Activated CD4-positive, alpha-beta T cell treated with anti-CD3 and anti-CD28 coated beads, Interleukin-2, amount 50 U/mL, for 16 hours (primary cell): Measurements from ENCODE around the gene RPL14.

ENCODE experiments used
- DNase-seq: peaks from one replicate; pipeline ENCODE4 v3.0.0-alpha.2; 2020

The RPL14 gene

DNA sequence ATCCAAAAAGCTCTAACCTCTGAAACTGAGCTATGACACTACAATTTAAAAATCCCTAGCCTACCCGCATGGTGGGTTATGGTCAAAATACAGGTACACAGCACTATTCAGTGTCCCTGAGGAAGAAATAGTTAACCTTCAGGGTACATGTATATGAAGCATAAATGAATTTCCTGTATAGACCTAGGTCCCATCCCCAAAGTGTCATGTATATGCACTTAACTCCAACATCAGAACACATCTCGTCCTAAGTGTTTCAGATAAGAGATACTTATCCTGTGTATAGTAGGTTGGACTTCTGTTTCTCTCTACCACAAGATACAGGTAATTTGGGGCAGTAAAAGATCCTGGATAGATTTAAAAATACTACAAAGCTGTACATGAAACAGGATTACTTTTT, 6.4 kb downstream of the RPL14 start:
- no peak for DNase-seq

DNA sequence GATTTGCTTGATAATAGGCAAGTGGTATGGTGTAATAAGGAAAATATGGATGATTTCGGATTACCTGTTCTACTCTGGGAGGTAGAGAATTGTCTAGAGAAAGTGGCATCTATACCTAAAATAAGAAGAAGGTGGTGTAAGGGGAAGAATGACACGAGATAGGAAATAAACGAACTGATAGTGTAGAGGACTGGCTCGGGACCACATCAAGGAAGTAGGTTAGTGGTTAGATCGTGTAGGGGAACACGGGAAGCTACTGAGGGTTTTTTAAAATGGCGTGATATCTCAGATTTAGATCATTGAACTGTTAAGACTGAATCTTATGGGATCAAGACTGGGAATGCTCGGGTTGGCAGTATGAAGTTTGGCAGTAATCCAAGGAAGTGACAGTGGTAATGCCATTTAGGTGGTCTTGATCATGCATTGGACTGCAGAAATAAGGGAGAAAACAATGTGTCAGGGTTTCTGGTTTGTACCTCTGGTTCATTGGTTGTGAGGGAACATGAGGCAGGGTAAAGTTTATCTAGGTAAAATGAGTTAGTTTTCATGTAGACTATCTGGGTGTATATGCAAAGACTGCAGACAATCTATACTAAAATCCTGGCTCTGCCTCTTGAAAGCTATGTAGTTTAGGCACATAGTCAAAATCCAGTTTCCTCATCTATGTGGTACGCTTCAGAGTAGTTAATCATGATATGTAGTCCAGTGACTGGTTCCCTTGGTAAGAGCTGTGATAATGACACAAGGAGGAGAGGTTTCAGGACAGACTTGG, 7.4 kb downstream of the RPL14 start:
- DNase-seq, result no peak

DNA sequence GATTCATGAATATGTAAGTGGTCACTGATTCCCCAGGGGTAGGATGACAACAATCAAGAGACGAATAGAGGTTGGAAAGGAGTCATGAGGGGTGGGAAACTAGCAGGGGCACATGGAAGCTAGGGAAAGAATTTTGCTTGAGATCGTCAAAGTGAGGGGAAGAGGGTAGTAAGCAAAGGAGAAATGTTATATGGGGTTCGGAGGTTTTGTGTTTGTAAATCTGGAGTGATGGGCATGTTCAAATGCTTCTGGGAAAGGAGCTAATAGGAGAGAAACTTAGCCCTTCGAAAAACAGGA, 7.9 kb downstream of the RPL14 start:
- no peak for DNase-seq

DNA sequence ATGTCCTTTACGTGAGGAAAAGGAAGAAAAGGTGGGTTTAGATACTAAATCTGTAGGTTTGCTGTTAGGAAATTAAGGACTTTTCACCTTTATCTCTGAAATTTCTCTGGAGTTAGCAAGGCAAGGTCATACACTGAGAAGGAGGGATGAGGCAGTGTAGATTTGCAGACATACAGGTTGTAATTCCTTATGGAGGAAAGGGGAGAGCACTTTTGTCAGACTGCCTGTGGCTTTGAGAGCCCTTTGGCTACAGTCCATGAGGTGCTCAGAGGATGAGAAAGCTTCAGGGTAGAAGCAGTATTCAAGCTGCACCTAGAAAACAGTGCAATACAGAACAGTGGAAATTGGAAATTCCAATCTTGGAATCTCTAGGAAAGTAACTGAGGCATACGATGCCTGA, 8.3 kb downstream of the RPL14 start:
- no peak for DNase-seq

DNA sequence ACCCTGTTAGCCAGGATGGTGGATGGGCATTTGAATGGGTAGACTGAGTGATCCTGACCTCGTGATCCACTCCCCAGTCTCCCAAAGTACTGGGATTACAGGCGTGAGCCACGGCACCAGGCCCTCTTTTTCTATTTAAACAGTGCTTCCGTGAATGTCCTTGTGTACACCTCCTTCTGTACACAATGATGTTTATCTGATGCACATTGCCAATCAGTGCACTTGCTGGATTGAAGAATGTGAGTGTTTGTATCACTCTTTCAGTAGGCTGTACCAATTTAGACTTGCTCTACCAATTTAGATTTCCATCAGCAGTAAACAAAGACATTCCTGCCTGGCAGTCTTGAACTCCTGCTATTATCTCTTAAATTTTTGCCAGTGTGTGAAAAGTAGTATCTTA, 10.9 kb downstream of the RPL14 start:
- DNase-seq, result no peak

DNA sequence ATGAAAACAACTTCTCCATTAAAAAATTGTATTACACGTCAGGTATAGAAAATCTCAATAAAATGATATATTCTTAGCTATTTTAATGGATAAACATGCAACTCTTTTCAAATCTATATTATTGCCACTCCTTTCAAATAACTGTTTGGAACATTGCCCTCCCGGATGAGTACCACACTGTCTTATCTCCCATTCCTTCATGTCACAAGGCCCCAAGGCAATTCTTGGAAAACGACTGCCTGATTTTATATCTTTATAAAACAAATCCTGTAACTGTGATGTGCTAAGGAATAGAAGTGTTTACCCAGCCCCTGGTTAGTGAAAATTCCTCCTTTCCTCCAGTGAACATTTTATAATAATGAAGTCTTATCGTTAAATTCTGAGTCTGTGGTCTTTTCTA, 13.6 kb downstream of the RPL14 start:
- DNase-seq, result no peak

DNA sequence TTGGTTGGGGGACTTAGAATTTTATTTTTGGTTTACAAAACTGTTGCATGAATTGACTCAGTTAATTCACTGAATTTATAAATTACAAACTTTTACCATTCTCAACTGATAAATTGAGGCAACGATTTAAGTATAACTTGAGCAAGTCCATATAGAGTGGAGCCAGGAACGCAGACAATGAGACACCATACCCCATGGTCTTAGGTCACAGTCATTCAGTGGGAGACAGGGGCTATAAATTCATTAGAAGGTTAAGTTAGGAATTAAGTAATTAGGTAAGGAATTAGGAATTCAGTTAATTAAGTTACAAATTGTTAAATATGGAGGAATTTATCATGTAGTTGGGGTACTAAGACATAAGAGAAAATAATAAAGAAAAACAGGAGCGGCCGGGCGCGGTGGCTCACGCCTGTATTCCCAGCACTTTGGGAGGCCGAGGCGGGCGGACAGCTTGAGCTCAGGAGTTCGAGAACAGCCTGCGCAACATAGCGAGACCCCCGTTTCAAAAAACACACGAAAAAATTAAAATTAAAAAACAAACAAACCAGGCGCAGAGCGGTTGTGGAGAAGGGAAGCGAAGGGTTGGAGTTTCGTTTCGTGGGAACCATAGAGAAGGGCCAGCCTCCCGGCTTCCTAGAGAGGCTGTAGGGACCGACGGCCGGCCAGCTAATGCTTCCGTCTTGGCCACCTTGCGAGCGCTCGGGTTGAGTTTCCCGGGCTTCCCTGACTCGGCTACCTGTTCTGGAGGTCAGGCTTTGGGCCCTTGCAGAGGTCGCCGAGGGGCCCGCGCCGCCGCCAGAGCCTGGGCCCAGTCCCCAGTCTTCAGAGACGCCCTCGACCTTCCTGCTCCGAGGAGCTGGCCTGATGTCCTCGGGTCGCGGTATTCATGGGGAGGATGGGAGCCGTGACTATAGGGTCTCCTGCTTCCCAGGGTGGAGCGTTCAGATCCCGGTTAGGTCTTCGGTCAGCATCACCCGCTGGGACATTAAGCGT, 19.6 kb downstream of the RPL14 start, which contains the start of gene ZNF619:
TSS of gene ZNF619 (plus strand) at position 645 of the 993 bp plus-strand sequence. CDS start 858 bp downstream, outside the sequence.
- peak; percentile 55 for DNase-seq

DNA sequence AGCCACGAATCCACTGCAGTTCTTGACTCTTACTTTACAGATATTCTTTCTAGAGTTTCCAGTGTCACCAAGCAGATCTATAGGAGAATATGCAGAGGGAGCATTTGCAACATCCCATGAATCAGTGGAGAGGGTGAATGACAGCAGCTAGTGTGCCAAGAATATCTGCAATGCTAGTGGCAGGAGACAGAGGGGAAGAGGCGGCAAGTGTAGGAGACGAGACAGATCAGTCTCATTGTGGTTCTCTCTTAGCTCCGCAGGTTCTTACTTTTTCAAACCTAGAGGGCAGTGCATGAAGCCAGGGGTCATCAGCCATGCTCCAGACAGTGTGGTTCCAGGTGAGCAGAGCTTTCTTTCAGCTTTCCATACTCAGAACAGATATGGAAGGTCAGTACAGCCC, 20.5 kb downstream of the RPL14 start:
- DNase-seq, result no peak

DNA sequence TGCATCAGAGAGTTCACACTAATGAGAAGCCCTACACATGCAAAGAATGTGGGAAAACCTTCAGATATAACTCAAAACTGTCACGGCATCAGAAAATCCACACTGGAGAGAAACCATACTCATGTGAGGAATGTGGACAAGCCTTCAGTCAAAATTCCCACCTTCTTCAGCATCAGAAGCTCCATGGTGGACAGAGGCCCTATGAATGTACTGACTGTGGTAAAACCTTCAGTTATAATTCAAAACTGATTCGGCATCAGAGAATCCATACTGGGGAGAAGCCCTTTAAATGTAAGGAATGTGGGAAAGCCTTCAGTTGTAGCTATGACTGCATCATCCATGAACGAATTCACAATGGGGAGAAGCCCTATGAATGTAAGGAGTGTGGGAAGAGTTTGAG, 30.0 kb downstream of the RPL14 start:
- DNase-seq, result no peak

DNA sequence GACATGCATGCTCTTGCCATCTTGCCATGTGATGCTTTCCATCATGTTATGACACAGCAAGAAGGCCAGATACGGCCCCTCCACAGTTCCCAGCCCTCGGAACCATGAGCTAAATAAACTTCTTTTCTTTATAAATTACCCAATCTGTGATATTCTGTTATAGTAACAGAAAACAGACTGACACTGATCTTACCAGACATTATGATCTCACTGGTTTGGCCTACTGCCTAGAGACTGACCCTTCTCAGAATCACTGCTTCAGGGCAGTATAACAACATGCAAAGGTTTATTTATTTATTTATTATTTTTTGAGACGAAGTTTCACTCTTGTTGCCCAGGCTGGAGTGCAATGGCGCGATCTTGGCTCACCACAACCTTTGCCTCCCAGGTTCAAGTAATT, 33.8 kb downstream of the RPL14 start:
- no peak for DNase-seq

DNA sequence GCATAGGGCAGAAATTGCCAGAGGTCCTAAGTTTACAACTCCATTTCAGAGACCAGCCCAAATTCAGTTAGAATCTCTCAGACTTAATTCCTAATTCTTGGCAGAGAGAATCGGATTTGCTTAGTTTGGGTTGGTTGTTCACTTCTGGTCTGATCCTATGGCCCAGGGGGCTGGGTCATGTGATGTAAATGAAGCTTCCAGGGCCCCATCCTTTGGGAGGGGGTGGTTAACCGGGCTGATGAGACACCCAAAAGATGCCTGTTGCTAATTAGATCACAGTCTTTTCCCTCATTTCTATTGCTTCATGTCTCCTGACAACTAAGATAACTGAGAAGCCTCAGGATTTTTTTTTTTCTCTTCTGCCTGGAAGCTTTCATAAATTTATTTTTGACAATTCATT, 37.6 kb downstream of the RPL14 start:
- no peak for DNase-seq

DNA sequence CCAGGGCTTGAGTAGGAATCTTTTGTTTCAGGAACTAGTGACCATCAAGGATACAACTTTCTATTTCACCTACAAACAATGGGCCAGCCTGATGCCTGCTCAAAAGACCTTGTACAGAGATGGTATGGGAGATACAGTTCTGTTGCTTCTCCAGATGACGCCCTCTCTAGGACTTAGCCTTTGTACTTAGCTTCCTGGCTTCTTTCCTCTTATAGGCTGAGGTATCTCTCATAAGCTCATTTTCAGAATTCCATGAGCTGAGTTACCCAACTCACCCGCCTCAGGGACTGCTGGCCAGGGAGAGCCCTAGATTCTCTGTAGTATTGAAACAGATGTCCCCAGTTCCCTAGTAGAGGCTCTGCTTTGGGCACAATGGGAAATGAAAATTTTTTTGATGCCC, 40.1 kb downstream of the RPL14 start:
- no peak for DNase-seq

DNA sequence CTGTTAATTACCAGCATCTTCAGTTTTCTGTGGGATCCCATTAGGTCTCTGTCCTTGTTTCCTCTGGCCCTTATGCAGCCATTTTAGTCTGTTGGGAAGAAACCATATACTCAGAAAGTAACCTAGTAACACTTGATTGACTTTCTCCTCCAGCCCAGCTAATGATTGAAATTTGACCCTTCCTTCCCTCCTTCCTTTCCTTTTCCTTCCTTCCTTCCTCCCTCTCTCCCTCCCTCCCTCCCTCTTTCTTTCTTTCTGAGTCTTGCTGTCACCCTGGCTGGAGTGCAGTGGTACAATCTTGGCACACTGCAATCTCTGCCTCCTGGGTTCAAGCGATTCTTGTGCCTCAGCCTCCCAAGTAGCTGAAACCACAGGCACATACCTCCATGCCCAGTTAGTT, 42.8 kb downstream of the RPL14 start:
- no peak for DNase-seq

DNA sequence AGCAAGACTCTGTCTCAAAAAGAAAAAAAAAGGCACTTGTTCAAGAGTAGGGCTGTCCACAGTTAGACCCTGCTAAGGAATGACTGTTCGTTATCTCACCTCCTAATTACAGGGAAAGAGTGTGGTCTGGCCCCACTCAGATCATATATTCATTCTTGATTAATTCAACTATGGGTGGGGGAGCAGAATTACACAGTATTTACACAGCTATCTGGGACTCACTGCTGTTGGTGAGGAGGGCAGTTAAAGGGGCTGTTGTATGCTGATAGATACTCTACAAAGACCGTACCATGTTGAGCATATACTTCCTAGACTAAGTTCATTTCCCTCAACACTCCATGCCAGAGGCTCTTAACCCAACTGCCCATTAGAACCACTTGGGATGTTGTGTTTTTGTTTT, 44.9 kb downstream of the RPL14 start:
- no peak for DNase-seq

DNA sequence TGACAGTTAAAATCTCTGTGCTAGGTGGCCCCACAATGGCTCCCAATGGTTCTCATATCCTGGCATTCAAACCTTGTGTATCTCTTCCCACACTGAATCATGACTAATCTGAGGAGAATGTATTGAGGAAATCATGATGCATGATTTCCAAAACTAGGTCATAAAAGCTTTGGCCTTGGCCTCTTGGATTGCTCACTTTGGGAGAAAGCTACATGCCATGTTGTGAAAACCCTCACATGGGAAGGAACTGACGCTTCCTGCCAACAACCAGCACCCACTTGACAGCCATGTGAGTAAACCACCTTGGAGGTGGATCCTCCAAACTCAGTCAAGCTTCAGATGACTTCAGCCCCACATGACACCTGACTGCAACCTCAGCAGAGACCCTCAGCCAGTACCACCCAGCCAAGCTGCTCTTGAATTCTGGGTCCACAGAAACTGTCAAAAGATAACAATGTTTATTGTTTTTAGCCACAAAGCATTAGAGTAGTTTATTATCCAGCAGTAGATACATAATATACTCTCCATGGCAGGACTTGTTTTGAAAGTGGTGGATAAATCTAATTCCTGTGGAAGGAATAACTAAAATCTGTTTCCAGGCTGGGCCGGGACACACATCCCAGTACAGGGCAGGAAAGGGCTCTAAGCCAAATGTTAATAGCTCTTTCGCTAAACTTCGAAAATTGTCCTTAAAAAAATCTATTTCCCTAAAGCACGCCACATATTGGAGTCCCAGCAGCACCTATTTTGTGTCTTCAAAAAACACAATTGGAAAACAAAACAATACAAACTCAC, 47.7 kb downstream of the RPL14 start:
- DNase-seq, result peak; percentile 8

DNA sequence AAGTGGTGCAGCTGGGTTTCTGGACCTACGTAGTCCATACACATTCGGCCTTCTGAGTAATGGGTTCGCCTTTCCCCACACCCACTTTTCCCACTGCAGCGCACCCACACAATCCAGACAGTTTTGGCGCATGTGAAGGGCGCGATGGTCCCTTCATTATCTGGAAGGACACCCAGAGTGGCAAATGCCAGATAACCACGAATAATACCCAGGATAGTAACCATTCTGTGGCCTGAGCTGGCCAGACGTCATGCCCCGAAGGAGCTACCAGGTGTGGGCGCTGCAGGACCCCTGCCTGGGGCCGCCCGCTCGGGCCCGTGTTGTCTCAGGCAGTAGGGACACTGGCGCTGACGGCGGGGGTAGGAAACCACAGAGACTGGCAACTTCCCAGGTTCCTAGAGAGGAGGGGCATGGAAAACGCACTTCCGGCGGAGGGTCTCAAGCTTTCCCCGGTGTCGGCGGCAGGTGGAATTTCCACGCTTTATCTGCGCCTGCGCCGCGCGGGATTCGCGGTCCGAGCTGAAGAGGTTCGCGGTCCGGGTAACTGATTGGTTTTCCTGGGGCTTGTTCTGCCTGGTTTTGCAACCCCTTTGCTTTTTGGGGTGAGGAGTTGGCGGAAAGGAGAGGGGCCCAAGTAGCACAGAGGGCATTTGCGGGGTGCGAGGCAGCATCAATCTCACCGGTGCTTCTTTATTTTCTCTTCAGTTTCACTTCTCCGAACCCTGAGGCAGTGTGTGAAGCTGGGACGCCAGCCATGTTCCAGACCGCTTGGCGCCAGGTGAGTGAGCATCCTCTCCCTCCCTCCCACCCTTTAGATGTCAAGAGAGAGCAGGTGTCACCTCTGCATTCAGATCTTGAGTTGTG, 48.7 kb downstream of the RPL14 start, which contains the start of gene ZNF620:
TSS of gene ZNF620 (plus strand) at position 441 of the 864 bp plus-strand sequence. CDS start at position 755, 314 bp downstream.
- DNase-seq, result peak; percentile 33

DNA sequence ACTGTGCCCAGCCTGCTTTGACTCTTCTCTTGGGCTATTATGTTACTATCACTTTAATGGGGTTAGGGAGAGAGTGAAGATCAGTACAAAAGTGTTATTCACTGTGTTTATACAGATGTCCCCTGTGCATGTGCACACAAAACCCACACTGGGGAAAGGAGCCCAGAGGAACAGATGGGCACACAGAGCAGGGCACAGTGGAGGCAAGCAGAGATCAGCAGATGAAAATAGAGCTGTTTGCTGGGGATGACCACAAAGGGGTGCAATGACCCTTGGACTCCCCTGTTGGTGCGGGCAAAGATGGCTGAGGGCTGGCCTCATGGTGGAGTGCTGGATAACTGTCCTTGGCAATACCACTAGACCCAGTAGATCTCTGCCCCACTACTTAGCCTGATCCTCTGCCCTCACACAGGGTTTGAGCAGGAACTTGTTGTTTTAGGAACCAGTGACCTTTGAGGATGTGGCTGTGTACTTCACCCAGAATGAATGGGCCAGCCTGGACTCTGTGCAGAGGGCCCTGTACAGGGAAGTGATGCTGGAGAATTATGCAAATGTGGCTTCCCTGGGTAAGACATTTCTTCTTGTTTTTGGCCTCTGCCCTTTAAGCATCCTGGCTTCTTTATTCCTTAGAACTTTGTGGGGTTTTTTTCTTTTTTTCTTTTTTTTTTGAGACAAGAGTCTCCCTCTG, 54.0 kb downstream of the RPL14 start:
- no peak for DNase-seq

DNA sequence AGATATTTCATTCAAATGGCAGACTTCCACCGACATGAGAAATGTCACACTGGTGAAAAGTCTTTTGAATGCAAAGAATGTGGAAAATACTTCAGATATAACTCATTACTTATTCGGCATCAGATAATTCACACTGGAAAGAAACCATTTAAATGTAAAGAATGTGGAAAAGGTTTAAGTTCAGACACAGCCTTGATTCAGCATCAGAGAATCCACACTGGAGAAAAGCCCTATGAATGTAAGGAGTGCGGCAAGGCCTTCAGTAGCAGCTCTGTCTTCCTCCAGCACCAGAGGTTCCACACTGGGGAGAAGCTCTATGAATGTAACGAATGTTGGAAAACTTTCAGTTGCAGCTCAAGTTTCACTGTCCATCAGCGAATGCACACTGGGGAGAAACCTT, 59.1 kb downstream of the RPL14 start:
- DNase-seq, result no peak

DNA sequence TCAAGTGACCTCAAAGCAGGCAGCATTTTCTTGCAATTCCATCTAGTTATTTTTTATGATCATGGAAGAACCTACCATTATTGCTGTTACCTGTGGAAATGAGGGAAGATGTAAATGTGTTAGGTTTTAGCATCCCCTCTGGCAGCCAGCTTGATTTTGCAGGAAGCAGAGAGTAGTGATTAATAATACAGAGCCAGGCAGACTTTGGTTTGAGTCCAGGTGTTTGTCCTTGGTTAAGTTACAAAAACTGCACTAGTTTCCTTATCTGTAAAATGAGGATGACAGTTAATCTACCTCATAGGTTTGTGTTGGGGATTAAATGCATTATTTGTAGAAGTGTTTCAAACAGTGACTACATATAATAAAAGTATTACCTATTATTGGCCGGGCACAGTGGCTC, 60.9 kb downstream of the RPL14 start:
- no peak for DNase-seq
